ENCODE results near the gene ZNF579. TPM values are rescaled to one million over a fixed set of nuclear protein-coding genes. Genes with fewer than 3 reads are reported as not detected.

The ZNF579 gene
- total RNA-seq, 1 donor from 2014 or later, result 4.2 TPM

GRCh38 chr19:55611983-55612645 is 31.5 kb upstream of the ZNF579 start:
- DNase-seq, result no peak

DNA sequence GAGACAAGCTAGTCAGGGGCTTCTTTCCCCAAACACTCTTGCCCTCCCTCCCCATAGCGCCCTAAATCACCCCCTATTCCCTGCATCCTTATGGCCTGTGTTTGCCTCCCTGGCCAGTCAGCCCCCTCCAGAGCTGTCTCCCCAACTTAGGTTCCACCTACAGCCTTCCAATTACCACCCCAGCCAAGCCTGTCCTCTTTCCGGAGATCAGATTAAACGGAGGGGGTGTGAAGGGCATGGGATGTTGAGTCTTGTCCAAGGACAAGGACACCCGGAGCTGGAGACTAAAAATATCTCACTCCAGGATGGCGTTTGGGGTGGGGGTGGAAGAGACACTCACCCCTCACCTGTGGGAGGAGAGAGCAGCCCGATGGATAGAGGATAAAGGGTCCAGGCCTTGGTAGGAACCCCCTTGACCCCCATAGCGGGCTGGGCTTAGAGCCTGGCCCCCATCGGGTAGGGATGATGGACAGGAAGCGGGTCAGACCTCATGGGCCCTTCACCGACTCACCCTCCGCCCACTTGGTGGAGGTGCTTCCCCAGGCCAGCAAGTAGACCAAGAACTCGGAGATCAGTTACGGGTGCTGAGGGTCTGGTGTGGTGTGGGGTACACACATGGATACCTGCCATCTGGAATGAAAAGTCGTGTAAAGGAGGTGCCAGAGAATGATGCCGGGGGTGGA is 30.8 kb upstream of the ZNF579 start:
- DNase-seq, result no peak

GRCh38 chr19:55609326-55609725 is 28.7 kb upstream of the ZNF579 start:
- DNase-seq, result no peak

DNA sequence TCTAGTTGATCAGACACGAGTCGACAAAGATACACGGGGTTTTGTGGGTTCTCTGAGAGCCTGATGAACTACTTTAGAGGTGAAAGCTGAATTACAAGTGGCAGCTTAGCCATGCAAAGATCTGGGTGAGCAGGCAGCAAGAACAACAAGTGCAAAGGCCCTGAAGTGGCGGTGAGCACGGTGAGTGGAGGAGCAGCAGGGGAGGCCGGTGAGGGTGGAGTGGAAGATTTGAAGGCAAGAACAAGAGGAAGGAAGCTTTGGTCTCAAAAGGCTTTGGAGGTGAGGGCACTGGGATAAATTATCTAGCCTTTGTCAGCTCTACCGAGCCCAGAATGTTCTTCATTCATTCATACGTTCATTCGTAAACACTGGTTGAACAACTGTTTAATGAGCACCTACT is 26.2 kb upstream of the ZNF579 start:
- no peak for DNase-seq

DNA sequence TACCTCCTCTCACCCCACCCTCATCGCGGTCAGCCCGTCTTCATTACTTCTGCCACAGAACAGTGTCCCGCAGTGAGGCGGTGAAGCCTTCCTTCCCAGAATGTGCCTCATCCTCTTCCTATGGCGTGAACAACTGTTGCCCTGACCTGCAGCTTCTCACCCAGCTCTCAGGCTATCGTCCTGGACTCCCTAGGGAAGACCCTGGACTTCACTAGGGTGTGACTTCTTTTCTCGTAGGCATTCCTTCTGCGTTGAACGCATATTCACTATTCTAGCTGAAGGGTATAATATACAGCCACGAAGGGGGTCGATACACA is 25.8 kb upstream of the ZNF579 start:
- DNase-seq, result no peak

DNA sequence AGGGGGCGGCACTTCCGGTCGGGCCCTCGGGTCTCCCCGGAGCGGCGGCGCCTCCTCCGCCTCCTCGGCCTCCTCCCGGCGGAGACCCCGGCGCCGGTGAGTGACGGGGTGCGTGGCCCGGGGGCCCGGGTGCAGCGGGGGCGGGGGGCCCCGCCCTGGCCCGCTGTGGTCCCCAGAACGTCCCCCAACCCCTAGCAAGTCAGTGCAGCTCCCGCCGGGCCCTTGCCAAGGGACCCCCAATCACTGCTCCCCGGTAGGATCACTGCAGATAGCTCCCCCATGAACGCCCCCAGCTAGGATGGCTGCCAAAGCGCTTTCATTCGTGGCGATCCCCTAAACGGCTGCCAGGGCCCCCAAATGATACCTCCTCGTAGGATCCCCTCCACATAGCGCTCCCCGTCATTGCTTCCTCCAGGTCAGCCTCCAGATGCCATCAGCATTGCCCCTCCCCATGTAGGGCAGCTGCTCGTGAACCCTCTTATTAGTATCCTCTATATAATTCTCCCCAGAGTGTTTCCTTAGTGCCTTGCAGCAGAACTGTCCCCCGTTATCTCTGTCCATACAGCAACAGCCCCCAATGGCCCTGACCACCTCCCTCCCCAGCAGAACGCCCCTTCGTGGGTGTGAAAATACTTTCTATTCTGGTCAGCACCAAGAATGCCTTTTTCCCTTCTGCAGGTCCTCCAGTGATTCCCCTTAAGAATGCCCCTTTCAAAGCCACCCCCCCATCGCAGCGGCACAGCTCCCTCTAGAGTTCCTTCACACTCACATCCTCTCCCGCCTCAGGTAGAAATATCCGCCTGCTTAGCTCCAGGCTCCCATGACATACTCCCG is 25.2 kb upstream of the ZNF579 start, which contains the start of gene ZNF865:
TSS of gene ZNF865 (plus strand) at position 11 of the 834 bp plus-strand sequence. CDS start 7,972 bp downstream, outside the sequence.
- peak; percentile 48 for DNase-seq

GRCh38 chr19:55605207-55605636 is 24.6 kb upstream of the ZNF579 start:
- peak; percentile 95 for DNase-seq

DNA sequence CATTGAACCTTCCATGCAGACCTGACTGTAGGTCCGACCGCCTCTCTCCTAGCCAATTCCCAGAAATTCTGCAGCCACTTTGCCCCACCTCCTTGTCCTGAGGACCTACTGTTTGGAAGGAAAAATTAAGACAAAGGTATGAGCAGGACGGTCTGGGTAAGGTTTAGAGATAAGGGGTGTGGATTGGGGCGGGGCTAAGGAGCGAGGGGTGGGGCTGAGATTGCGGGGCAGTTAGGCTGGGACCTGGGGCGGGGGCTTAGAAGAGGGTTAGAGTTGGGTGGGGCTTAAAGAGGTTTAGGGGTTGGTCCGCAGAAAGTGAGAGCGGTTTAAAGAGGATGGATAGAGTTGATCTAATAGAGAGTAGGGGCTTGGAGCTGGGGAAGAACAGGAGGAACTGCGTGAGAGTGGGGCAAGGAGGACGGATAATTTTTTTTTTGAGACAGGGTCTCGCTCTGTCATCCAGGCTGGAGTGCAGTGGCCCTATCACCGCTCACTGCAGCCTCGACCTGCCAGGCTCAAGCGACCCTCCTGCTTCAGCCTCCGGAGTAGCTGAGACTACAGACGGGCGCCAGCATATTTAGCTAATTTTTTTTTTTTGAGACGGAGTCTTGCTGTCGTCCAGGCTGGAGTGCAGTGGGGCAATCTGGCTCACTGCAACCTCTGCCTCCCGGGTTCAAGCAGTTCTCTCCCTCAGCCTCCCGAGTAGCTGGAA is 23.1 kb upstream of the ZNF579 start:
- DNase-seq, result no peak

GRCh38 chr19:55603115-55603514 is 22.5 kb upstream of the ZNF579 start:
- no peak for DNase-seq

GRCh38 chr19:55602104-55603001 is 21.7 kb upstream of the ZNF579 start:
- no peak for DNase-seq

DNA sequence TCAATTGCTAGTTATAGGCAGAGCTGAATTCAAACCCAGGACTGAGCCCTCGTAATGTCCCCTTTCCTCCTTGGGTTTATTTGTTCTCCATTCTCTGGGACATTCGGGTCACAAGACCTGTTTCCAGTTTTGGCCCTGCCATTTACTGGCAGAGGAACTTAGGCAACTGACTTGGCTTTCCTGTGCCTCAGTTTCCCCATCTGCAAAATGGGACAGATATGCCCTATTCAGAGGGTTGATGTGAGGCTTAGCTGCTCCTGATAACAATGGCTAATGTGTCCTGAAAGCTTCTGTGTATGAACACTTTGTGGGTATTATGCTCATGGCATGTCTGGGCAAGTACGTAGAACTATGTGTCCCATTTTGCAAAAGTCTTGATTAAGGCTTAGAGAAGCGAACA is 20.4 kb upstream of the ZNF579 start:
- DNase-seq, result no peak

GRCh38 chr19:55600662-55601028 is 20.0 kb upstream of the ZNF579 start:
- no peak for DNase-seq

DNA sequence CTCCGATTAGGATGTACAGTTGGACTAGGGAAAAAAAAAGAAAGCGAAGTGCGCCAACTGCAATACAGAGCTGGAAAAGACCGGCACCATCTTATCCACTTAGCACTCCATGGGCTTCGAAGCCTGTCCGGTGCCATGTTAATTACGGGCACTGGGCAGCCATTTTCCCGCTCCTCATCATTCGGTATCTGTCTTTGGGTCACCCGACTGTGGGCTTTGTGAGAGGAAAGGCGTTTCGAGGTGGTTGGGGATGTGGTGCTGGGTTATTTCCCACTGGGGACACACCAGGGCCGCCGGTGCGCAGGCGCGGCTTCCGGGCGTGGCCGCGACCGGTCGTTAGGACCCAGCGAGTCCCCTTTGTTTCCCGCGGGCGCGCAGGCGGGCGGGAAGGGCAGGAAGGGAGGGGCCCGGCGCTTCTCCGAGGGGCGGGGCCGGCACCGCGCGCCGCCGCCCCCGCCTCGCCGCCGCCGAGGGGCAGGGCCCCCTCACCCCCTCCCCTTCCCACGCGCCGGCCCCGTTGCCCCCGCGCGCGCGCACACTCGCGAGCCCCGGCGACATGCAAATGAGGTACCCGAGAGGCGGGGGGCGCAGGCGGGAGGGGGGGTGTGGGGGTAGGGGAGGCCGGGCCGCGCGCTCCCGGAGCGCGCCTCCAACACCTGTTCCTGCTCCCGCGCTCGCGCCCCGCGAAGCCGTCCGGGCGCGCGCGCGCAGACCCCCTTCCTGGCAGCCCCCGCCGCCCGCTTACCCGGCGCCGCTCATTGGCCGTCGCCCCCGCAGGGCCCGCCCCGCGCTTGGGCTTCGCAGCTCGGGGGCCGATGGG is 19.4 kb upstream of the ZNF579 start, which contains the start of gene ZNF524:
TSS of gene ZNF524 (plus strand) at position 447 of the 820 bp plus-strand sequence. CDS start 1,825 bp downstream, outside the sequence.
- DNase-seq, result peak; percentile 86

GRCh38 chr19:55599468-55599841 is 18.8 kb upstream of the ZNF579 start, which contains the start of gene FIZ1:
Gene FIZ1 (minus strand): TSS chr19:55599517. CDS start chr19:55597865, 1,652 bp downstream.
- DNase-seq, result peak; percentile 98

DNA sequence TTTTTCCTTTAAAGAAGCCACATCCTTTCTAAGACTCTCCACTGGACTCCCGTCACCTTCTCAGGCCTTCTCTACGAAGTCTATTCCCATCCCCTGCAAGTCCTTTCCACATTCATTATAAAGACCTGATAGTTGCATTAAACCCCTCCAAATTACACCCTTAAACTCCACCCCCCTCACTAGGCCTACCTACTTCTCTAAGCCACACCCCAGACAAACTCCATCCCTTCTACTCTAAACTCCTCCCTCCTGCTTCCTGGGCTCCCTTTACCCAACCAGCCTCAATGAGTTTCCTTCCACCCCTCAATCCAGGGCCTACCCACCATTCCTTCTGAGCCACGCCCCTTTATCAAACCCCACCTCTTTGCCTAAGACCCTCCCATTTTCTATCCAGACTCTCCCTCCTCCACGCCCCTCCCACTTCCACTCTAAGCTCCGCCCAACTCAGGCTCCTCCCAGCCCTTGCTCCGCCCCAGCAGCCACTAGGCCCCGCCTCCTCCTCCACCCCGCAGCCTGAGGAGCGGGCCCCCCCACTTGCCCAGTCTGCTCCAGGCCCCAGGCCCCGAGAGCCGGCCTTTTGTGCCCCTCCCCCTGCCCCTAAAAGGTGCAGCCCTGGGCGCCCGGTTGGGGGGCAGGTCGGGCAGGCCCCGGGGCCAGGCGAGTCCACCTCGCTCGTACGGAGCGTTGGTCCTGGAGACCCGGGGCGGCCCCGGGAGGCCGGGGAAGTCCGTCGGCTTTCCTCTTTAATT is 18.2 kb upstream of the ZNF579 start:
- peak; percentile 85 for DNase-seq

- DNase-seq, result no peak
Measured at GRCh38 chr19:55598034-55598433, 17.4 kb upstream of the ZNF579 start.

DNA sequence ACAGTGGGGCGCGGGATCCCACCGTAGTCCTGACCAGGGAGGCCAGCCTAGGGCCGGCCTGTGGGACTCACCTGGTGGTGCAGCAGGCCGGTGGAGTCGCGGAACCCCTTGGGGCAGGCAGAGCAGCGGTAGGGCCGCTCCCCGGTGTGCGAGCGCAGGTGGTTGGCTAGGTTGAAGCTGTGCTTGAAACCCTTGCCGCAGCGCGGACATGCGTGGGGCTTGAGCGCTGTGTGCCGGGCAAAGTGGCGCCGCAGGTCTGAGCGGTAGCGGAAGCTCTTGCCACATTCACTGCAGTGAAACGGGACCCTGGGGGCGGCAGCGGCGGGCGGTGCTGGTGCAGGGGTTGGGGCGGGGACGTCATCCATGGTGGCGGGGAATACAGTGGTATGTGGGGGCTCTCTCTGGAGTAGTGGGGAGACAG is 16.9 kb upstream of the ZNF579 start:
- DNase-seq, result no peak

DNA sequence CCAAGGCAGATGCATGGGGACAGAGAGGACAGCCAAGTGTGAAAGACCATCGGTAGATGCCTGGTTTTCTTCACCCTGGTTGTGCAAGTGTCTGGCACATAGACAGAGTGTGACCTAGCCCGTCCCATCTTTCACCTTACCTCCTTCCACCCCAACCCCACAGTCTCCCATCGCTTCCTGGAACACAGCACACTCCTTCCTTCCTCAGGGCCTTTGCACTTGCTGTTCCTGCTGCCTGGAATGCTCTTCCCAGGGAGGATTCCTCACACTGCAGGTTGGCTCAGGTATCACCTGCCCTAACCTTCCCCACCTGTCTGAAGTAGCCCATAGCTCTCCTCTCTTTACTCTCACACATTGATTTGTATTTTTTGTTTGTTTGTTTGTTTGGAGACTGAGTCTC is 15.7 kb upstream of the ZNF579 start:
- DNase-seq, result no peak

- DNase-seq, result no peak
Measured at GRCh38 chr19:55594996-55595545, 14.4 kb upstream of the ZNF579 start.
